A673 (cell line): ENCODE results near the gene ITGA11. TPM values are rescaled to one million over a fixed set of nuclear protein-coding genes. Genes with fewer than 3 reads are reported as not detected.

Experiments
- BruUV-seq: library from RNA; stranded (reverse); fragments of 400-500 nt; replicated peaks from 2 replicates; lab custom pipeline; 2021; lab: Mats Ljungman, UMichigan
- CTCF ChIA-PET: fragments of 300-600 bp; sonication (Branson Sonifier 250); formaldehyde crosslinking; loops from one replicate; lab custom pipeline; 2022; ENCODE audit warnings: antibody characterized with exemption; lab: Charles Lee
- POLR2A ChIA-PET: fragments of 300-600 bp; sonication (Branson Sonifier 250); formaldehyde crosslinking; loops from one replicate; lab custom pipeline; 2022; ENCODE audit warnings: antibody characterized with exemption; ENCODE audit not compliant: low non-redundant PET; lab: Charles Lee
- DNase-seq: peaks from one replicate; pipeline ENCODE4 v3.0.0-alpha.2; 2015; ENCODE audit warnings: low spot score
- H3K27ac ChIP-seq: fragments of 200-600 bp; sonication (generic); 2 replicates; pipeline ENCODE4 v1.5.1; 2016; ENCODE audit warnings: mixed run types, low read depth, mild to moderate bottlenecking, mixed read lengths, antibody characterized with exemption, low read length; ENCODE audit not compliant: poor library complexity, severe bottlenecking
- H3K27me3 ChIP-seq: fragments of 200-600 bp; sonication (generic); replicated peaks from 2 replicates; pipeline ENCODE4 v1.6.1; 2017; ENCODE audit warnings: mixed run types, low read depth, mild to moderate bottlenecking, mixed read lengths, antibody characterized with exemption, low read length; ENCODE audit not compliant: insufficient read depth, poor library complexity
- H3K36me3 ChIP-seq: fragments of 200-600 bp; sonication (generic); 2 replicates; pipeline ENCODE4 v1.6.1; 2016; ENCODE audit warnings: mixed run types, mild to moderate bottlenecking, mixed read lengths, antibody characterized with exemption, low read length; ENCODE audit not compliant: insufficient read depth, poor library complexity, severe bottlenecking
- H3K4me1 ChIP-seq: fragments of 200-600 bp; sonication (generic); 2 replicates; pipeline ENCODE4 v1.6.1; 2017; ENCODE audit warnings: mixed run types, mild to moderate bottlenecking, mixed read lengths, antibody characterized with exemption, low read length; ENCODE audit not compliant: insufficient read depth, poor library complexity, severe bottlenecking
- H3K4me3 ChIP-seq: fragments of 200-600 bp; sonication (generic); 2 replicates; pipeline ENCODE4 v1.5.1; 2016; ENCODE audit warnings: low read depth, mixed run types, mild to moderate bottlenecking, mixed read lengths, low read length; ENCODE audit not compliant: poor library complexity, severe bottlenecking
- H3K9me3 ChIP-seq: fragments of 200-600 bp; sonication (generic); 2 replicates; pipeline ENCODE4 v1.6.1; 2016; ENCODE audit warnings: mixed run types, low read depth, mild to moderate bottlenecking, mixed read lengths, antibody characterized with exemption, low read length; ENCODE audit not compliant: poor library complexity, severe bottlenecking
- EZH2 ChIP-seq: fragments of 200-600 bp; sonication (generic); IDR thresholded peaks from 2 replicates; pipeline ENCODE4 v1.6.1; 2017; ENCODE audit warnings: borderline replicate concordance, low read depth, mild to moderate bottlenecking, mixed read lengths, antibody characterized with exemption, low read length; ENCODE audit not compliant: poor library complexity, severe bottlenecking
- intact Hi-C: fragments of 100-400 bp; cut with micrococcal nuclease; formaldehyde crosslinking; loops from one replicate; pipeline ENCODE4 v1.10.0; 2022; ENCODE audit not compliant: unreplicated experiment
- total RNA-seq: library from RNA; stranded (reverse); gene quantifications from 2 replicates; pipeline ENCODE4 v1.2.3, GENCODE V29; 2021
- TF ChIP-seq, protein P1 (sequence below): fragments of 300-800, 200-600 bp; sonication (generic); conservative IDR thresholded peaks from 2 replicates; pipeline ENCODE4 v1.5.1; 2017; ENCODE audit warnings: low read depth, mild to moderate bottlenecking, antibody characterized with exemption, low read length, moderate library complexity, mixed read lengths

ITGA11 gene
- total RNA-seq, 1 experiment from 2014 or later = 0.45 TPM

DNA sequence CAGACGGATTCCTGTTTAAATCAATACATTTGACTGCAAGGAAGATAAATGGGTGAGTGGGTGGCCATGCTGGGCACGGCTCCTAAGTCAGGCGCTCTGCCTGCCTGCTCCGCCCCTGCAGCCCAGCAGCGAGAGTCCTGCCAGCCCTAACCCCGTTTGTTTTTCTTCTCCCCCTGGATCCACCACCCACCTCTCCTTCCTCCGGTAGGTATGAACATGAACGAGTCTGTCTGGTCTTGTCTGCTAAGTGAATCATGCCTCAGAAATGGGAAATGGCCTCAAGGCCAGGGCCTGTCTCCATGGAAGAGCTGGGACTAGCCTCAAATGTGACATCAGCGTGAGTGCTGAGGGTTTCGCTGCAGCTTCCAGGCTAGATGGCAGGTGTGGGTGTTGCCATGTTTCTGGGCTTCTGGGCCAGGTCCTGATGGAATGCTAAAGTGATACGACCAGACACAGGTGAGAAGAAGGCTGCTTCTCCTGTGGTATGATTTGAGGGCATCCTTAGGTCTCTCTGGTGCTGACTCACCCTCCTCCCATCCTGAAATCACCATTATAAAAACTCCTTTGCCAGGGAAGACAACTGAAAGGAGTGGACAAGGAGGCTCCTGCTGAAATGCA lies 160.0 kb downstream of the ITGA11 start:
- POLR2A ChIA-PET = no interaction called here
- no TSS peak for BruUV-seq
- H3K27ac ChIP-seq = no peak overlapping the region

DNA sequence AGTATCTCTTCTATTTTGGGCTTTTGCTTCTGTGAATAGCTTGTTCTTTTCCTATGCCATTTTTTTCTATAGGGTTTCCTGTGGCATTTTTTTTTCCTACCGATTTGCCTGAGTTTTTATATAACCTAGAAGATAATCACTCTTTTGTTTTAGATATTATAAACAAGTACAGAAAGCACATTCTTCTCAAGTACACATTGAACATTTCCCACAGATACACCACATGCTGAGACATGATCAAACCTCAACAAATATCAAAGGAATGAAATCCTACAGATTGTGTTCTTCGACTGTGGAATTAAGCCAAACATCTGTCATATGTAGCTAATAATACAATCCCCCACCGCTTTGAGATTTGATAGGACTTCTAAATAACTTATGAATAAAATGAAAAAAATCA lies 163.6 kb downstream of the ITGA11 start:
- DNase-seq = no peak
- peaks cover 3% of the 10 kb centered on the region for H3K4me1 ChIP-seq
- H3K36me3 ChIP-seq = no peaks in the 10 kb centered on the region
- no peaks in the 10 kb centered on the region for H3K9me3 ChIP-seq
- POLR2A ChIA-PET = no interaction called here
- peaks cover 27% of the 10 kb centered on the region for H3K27me3 ChIP-seq
- CTCF ChIA-PET = no interaction called here
- intact Hi-C loops = no loop called here
- no peak for TF ChIP-seq EZH2
- TF ChIP-seq, protein P1, sequence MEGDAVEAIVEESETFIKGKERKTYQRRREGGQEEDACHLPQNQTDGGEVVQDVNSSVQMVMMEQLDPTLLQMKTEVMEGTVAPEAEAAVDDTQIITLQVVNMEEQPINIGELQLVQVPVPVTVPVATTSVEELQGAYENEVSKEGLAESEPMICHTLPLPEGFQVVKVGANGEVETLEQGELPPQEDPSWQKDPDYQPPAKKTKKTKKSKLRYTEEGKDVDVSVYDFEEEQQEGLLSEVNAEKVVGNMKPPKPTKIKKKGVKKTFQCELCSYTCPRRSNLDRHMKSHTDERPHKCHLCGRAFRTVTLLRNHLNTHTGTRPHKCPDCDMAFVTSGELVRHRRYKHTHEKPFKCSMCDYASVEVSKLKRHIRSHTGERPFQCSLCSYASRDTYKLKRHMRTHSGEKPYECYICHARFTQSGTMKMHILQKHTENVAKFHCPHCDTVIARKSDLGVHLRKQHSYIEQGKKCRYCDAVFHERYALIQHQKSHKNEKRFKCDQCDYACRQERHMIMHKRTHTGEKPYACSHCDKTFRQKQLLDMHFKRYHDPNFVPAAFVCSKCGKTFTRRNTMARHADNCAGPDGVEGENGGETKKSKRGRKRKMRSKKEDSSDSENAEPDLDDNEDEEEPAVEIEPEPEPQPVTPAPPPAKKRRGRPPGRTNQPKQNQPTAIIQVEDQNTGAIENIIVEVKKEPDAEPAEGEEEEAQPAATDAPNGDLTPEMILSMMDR = no peak
- no TSS peak for BruUV-seq
- H3K27ac ChIP-seq = no peak overlapping the region
- H3K4me3 ChIP-seq = no peak overlapping the region

More for the DNA sequence above, 160.0 kb downstream of the ITGA11 start:
- H3K4me1 ChIP-seq = peaks cover 7% of the 10 kb centered on the region
- intact Hi-C loops = no loop called here
- no peaks in the 10 kb centered on the region for H3K36me3 ChIP-seq
- H3K27me3 ChIP-seq = peaks cover 3% of the 10 kb centered on the region
- TF ChIP-seq, protein P1 = no peak
- no peak for TF ChIP-seq EZH2
- CTCF ChIA-PET = no interaction called here
- H3K4me3 ChIP-seq = no peak overlapping the region
- no peak for DNase-seq
- H3K9me3 ChIP-seq = no peaks in the 10 kb centered on the region

DNA sequence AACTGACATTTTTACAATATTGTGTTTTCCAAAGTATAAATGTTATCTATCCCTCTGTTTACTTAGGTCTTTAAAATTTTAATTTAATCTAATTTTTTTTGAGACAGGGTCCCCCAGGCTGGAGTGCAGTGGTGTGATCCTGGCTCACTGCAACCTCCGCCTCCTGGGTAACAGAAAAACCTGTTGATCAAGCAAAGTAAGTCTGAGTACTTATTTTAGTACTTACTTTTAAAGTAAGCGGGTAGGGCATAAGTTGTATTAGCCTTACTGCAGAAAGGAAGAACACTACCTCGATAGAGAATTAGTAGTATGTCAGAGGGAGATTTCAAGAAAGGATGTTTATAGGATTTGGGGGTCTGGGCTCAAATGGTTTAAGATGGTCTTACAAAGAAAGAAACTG lies 166.3 kb downstream of the ITGA11 start:
- H3K27ac ChIP-seq = no peak overlapping the region
- H3K27me3 ChIP-seq = peaks cover 28% of the 10 kb centered on the region
- BruUV-seq = no TSS peak
- H3K4me1 ChIP-seq = no peaks in the 10 kb centered on the region
- no peak overlapping the region for H3K4me3 ChIP-seq
- TF ChIP-seq EZH2 = no peak
- CTCF ChIA-PET = no interaction called here
- no peaks in the 10 kb centered on the region for H3K36me3 ChIP-seq
- POLR2A ChIA-PET = no interaction called here
- DNase-seq = no peak
- intact Hi-C loops = no loop called here
- no peaks in the 10 kb centered on the region for H3K9me3 ChIP-seq

DNA sequence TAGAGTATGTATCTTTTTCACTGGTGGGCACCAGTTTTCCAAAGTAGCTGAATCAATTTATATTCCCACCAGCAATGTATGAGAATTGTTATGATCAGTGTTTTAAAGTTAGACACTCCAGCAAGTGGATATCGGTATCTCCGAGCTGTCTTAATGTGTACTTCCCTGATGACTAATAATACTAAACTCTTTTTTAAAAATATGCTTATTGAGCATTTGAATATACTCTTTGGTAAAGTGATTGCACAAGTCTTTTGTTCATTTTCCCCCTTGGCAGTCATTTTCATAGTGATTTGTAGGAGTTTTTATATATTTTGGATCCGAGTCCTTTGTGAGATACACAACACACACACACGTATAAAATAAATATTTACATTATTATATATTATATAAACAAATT lies 166.9 kb downstream of the ITGA11 start:
- ChIA-PET CTCF (interaction anchor here (0.6 kb wide), 1 partner anchor 103 kb away, joined by 7 read pairs; no protein-coding TSS in a partner anchor), POLR2A (no interaction called here)
- Histone ChIP-seq H3K36me3 (no peaks in the 10 kb centered on the region), H3K9me3 (no peaks in the 10 kb centered on the region), H3K27me3 (peaks cover 28% of the 10 kb centered on the region), H3K4me3 (no peak overlapping the region), H3K4me1 (no peaks in the 10 kb centered on the region), H3K27ac (no peak overlapping the region)
- no TSS peak for BruUV-seq
- intact Hi-C loops = no loop called here
- TF ChIP-seq, protein P1 = no peak
- no peak for TF ChIP-seq EZH2
- DNase-seq = no peak
